ENCODE data around the gene FZD7. TPM values are rescaled to one million over a fixed set of nuclear protein-coding genes. Genes with fewer than 3 reads are reported as not detected.

FZD7 gene
- total and polyA plus RNA-seq, 2 of the 8 experiments (the other 6 are each of a cell fraction or from before 2014, with no cell fraction given) = 176 to 246 TPM

- CTCF ChIA-PET (ENCODE audit: partially characterized antibody) = interaction anchor here (0.5 to 1.7 kb wide), 2 partner anchors 23 to 29 kb away, joined by 3 to 4 read pairs; no protein-coding TSS in a partner anchor
- H3K56ac ChIP-seq (replicated peaks; ENCODE audit: insufficient read length, low read depth, low read length) = no peak overlapping the region
- TF ChIP-seq CTBP2 (IDR thresholded peaks at IDR 0.05; ENCODE audit: borderline replicate concordance, insufficient read depth, insufficient read length, low read length) (no peak), YY1 (IDR thresholded peaks at IDR 0.05; ENCODE audit: low read depth, low read length) (no peak), TAF1 (IDR thresholded peaks at IDR 0.05; ENCODE audit: low read depth, low read length) (no peak), CBX8 (IDR thresholded peaks at IDR 0.05; ENCODE audit: borderline replicate concordance, low read depth, low read length) (no peak), CHD2 (IDR thresholded peaks at IDR 0.05; ENCODE audit: low read length) (no peak)
These were observed 25.7 kb upstream of the FZD7 start for GRCh38 chr2:202007983-202008354.

More at GRCh38 chr2:202007983-202008354, 25.7 kb upstream of the FZD7 start:
- Histone ChIP-seq H2AK5ac (ENCODE audit: low read depth, low read length) (no peak overlapping the region), H2BK12ac (ENCODE audit: low read depth, low read length) (no peak overlapping the region), H3K27me3 (replicated peaks in 1 of 4; ENCODE audit: control insufficient read depth in 3 of 4, extremely low read depth in 1 of 4, insufficient read depth in 3 of 4, low read length in 3 of 4) (no peaks in the 10 kb centered on the region), H2BK15ac (ENCODE audit: low read length) (no peak overlapping the region), H3K79me1 (ENCODE audit: low read depth, low read length) (no peaks in the 10 kb centered on the region), H3K14ac (ENCODE audit: insufficient read length) (no peak overlapping the region), H3K9ac (replicated peaks in 1 of 4; ENCODE audit: extremely low read depth in 1 of 4, low read depth in 3 of 4, low read length in 3 of 4) (no peak overlapping the region), H4K91ac (replicated peaks; ENCODE audit: insufficient read length, low read length) (no peak overlapping the region), H3K4me2 (ENCODE audit: insufficient read depth in 1 of 2, low read depth in 2 of 2, low read length in 2 of 2) (no peak overlapping the region), H4K5ac (ENCODE audit: insufficient read length, low read depth, low read length) (no peak overlapping the region), H3K9me3 (ENCODE audit: insufficient read depth in 2 of 2, low read depth in 1 of 2, low read length in 1 of 2) (no peaks in the 10 kb centered on the region), H3K27ac (ENCODE audit: low read depth, low read length) (no peak overlapping the region), H3K4me1 (replicated peaks in 1 of 4; ENCODE audit: control insufficient read depth in 3 of 4, insufficient read depth in 4 of 4, low read length in 3 of 4) (peaks cover 0 to 4% (median 0%) of the 10 kb centered on the region in 4 experiments; a peak in 3 of 7 replicates), H4K20me1 (replicated peaks in 1 of 2; ENCODE audit: control insufficient read depth in 1 of 2, insufficient read depth in 2 of 2, low read length in 2 of 2) (no peaks in the 10 kb centered on the region), H2BK120ac (replicated peaks; ENCODE audit: low read depth, low read length) (no peak overlapping the region), H2AFZ (ENCODE audit: low read length) (no peak overlapping the region), H4K8ac (ENCODE audit: extremely low read depth, insufficient read depth, low read length) (no peak overlapping the region), H3K18ac (ENCODE audit: extremely low read depth, low read length) (no peak overlapping the region), H2BK20ac (ENCODE audit: low read length) (no peak overlapping the region), H3K23me2 (ENCODE audit: low read depth, low read length) (no peaks in the 10 kb centered on the region), H2BK5ac (ENCODE audit: low read depth, low read length) (no peak overlapping the region), H3K23ac (ENCODE audit: insufficient read length) (no peak overlapping the region), H3K79me2 (ENCODE audit: control insufficient read depth in 1 of 2, insufficient read depth in 2 of 2, low read length in 2 of 2) (no peaks in the 10 kb centered on the region), H3K4ac (replicated peaks; ENCODE audit: insufficient read length, low read depth, low read length) (no peak overlapping the region), H3K4me3 (ENCODE audit: extremely low read depth in 1 of 4, insufficient read depth in 2 of 4, low read depth in 3 of 4, low read length in 4 of 4) (no peak overlapping the region), H3K36me3 (ENCODE audit: control insufficient read depth in 2 of 4, insufficient read depth in 4 of 4, low read length in 3 of 4) (no peaks in the 10 kb centered on the region; a peak in 1 of 8 replicates)
- 92% methylated on average over 2 of the region's 2 CpGs; no CpG with 5 or more reads in 1 of the 2 experiments for WGBS, 2 experiments (ENCODE audit: extremely low coverage in 1 of 2, insufficient coverage in 1 of 2, insufficient read length in 1 of 2, insufficient replicate concordance in 2 of 2, low coverage in 1 of 2, low lambda C conversion rate in 2 of 2, missing lambda C conversion rate in 1 of 2)
- no peak for DNase-seq (ENCODE audit: low read depth in 1 of 2, low spot score in 2 of 2)
- no peak for FAIRE-seq
- POLR2A ChIA-PET (ENCODE audit: partially characterized antibody) = no interaction called here

Data from H1 (cell line).